Calu3 (cell line): ENCODE data around the gene ERC2. TPM values are rescaled to one million over a fixed set of nuclear protein-coding genes. Genes with fewer than 3 reads are reported as not detected.

Experiments used
- BruUV-seq: library from RNA; stranded (reverse); fragments of 400-500 nt; replicated peaks from 2 replicates; lab custom pipeline; 2021; lab: Mats Ljungman, UMichigan
- CTCF ChIA-PET: fragments of 300-600 bp; sonication (Branson Sonifier 250); formaldehyde crosslinking; loops from one replicate; lab custom pipeline; 2022; ENCODE audit warnings: antibody characterized with exemption; lab: Charles Lee
- DNase-seq: peaks from one replicate; pipeline ENCODE4 v3.0.0; 2022
- H3K27ac Mint-ChIP-seq: one replicate; pipeline ENCODE4 v1.8.0; 2022; ENCODE audit warnings: mixed read lengths; ENCODE audit not compliant: unreplicated experiment
- H3K27me3 Mint-ChIP-seq: one replicate; pipeline ENCODE4 v1.8.0; 2022; ENCODE audit warnings: mixed read lengths; ENCODE audit not compliant: unreplicated experiment
- H3K36me3 Mint-ChIP-seq: one replicate; pipeline ENCODE4 v1.8.0; 2022; ENCODE audit warnings: mild to moderate bottlenecking, moderate library complexity, mixed read lengths; ENCODE audit not compliant: insufficient read depth, unreplicated experiment
- H3K4me1 Mint-ChIP-seq: one replicate; pipeline ENCODE4 v1.8.0; 2022; ENCODE audit warnings: mild to moderate bottlenecking, low read depth, mixed read lengths; ENCODE audit not compliant: unreplicated experiment
- H3K4me3 Mint-ChIP-seq: one replicate; pipeline ENCODE4 v1.8.0; 2022; ENCODE audit warnings: mild to moderate bottlenecking, low read depth, moderate library complexity, mixed read lengths; ENCODE audit not compliant: unreplicated experiment
- H3K9me3 Mint-ChIP-seq: one replicate; pipeline ENCODE4 v1.8.0; 2022; ENCODE audit warnings: low read depth, mixed read lengths; ENCODE audit not compliant: unreplicated experiment
- intact Hi-C: fragments of 100-400 bp; cut with micrococcal nuclease; formaldehyde crosslinking; loops from one replicate; pipeline ENCODE4 v1.10.0; 2022; ENCODE audit not compliant: unreplicated experiment
- total RNA-seq: library from RNA; stranded (reverse); gene quantifications from 2 replicates; pipeline ENCODE4 v1.2.3, GENCODE V29; 2022
- TF ChIP-seq, protein P1 (sequence below): fragments of 200-600 bp; IDR thresholded peaks from one replicate; pipeline ENCODE4 v1.8.0; 2022; ENCODE audit warnings: antibody characterized with exemption; ENCODE audit not compliant: unreplicated experiment

Gene ERC2
- total RNA-seq, 1 experiment from 2014 or later: 0.73 TPM

- TF ChIP-seq, protein P1, sequence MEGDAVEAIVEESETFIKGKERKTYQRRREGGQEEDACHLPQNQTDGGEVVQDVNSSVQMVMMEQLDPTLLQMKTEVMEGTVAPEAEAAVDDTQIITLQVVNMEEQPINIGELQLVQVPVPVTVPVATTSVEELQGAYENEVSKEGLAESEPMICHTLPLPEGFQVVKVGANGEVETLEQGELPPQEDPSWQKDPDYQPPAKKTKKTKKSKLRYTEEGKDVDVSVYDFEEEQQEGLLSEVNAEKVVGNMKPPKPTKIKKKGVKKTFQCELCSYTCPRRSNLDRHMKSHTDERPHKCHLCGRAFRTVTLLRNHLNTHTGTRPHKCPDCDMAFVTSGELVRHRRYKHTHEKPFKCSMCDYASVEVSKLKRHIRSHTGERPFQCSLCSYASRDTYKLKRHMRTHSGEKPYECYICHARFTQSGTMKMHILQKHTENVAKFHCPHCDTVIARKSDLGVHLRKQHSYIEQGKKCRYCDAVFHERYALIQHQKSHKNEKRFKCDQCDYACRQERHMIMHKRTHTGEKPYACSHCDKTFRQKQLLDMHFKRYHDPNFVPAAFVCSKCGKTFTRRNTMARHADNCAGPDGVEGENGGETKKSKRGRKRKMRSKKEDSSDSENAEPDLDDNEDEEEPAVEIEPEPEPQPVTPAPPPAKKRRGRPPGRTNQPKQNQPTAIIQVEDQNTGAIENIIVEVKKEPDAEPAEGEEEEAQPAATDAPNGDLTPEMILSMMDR: no peak
- peaks cover 66% of the 10 kb centered on the region for H3K27me3 Mint-ChIP-seq
- H3K4me3 Mint-ChIP-seq: no peak overlapping the region
- CTCF ChIA-PET: interaction anchor here (2.1 kb wide), 1 partner anchor 155 kb away, joined by 6 read pairs; no protein-coding TSS in a partner anchor
- BruUV-seq: no TSS peak
- H3K36me3 Mint-ChIP-seq: no peaks in the 10 kb centered on the region
- no peak overlapping the region for H3K27ac Mint-ChIP-seq
- H3K9me3 Mint-ChIP-seq: no peaks in the 10 kb centered on the region
- no peak for DNase-seq
- intact Hi-C loops: loop anchor here (1.0 to 2.0 kb wide), 3 partner anchors 108 to 207 kb away; no protein-coding TSS in a partner anchor
- no peaks in the 10 kb centered on the region for H3K4me1 Mint-ChIP-seq
These were observed 128.6 kb downstream of the ERC2 start for GRCh38 chr3:56339671-56340070.

DNA sequence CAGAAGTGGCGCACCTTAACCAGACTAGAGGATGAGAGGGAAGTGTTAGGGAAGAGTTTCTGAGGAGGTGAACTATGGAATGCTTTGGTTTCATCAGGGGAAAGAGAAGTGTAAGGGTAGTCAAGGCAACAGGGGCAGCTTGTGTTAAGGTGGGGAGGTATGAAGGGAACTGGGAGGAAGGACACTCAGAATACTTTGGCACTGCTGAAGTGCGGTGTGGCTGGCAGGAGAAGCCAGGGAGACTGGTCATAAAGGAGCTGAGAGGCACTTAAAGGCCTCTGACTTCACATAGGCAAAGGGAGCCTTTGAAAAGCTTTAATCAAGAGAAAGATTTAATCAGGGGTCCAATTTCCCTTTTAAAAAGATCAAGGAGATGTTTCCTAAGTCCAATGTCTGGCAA is 129.0 kb downstream of the ERC2 start:
- Mint-ChIP-seq H3K4me1 (no peaks in the 10 kb centered on the region), H3K4me3 (no peak overlapping the region), H3K36me3 (no peaks in the 10 kb centered on the region), H3K27ac (no peak overlapping the region), H3K27me3 (peaks cover 64% of the 10 kb centered on the region), H3K9me3 (no peaks in the 10 kb centered on the region)
- no peak for DNase-seq
- BruUV-seq: no TSS peak
- intact Hi-C loops: no loop called here
- TF ChIP-seq, protein P1: no peak
- CTCF ChIA-PET: interaction anchor here (2.1 kb wide), 1 partner anchor 155 kb away, joined by 6 read pairs; no protein-coding TSS in a partner anchor

GRCh38 chr3:56336023-56336422 is 132.2 kb downstream of the ERC2 start:
- intact Hi-C loops: no loop called here
- CTCF ChIA-PET: no interaction called here
- H3K4me3 Mint-ChIP-seq: no peak overlapping the region
- no peaks in the 10 kb centered on the region for H3K36me3 Mint-ChIP-seq
- no peaks in the 10 kb centered on the region for H3K4me1 Mint-ChIP-seq
- no peak overlapping the region for H3K27ac Mint-ChIP-seq
- H3K27me3 Mint-ChIP-seq: peaks cover 71% of the 10 kb centered on the region
- no peaks in the 10 kb centered on the region for H3K9me3 Mint-ChIP-seq
- no TSS peak for BruUV-seq
- no peak for DNase-seq
- TF ChIP-seq, protein P1: no peak

DNA sequence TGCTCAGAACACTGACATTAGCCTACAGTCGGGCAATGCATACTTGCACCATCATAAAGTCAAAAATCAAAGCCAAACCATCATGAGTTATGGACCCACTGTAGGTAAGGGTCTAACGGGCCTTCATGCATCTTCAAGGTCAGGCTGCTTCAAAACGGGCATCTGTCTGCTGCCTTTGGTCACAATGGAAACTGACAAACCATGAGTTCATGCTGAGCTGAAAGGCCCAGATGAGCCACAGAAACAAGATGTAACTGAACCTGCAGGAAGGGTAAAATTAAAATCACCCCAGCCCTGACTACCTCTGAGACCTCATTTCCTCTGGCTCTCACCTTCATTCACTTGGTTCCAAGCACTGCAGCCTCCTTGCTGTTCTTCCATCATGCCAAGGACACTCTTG is 143.8 kb downstream of the ERC2 start:
- H3K27ac Mint-ChIP-seq: no peak overlapping the region
- BruUV-seq: no TSS peak

More for the DNA sequence above, 143.8 kb downstream of the ERC2 start:
- CTCF ChIA-PET: no interaction called here
- no peaks in the 10 kb centered on the region for H3K4me1 Mint-ChIP-seq
- no peaks in the 10 kb centered on the region for H3K9me3 Mint-ChIP-seq
- DNase-seq: no peak
- TF ChIP-seq, protein P1: no peak
- intact Hi-C loops: no loop called here
- no peak overlapping the region for H3K4me3 Mint-ChIP-seq
- H3K36me3 Mint-ChIP-seq: no peaks in the 10 kb centered on the region
- H3K27me3 Mint-ChIP-seq: peaks cover 57% of the 10 kb centered on the region
